GM10847 (cell line): ENCODE measurements around the gene MLLT10.

Experiments used
- POLR2A ChIP-seq: IDR thresholded peaks from 2 replicates; pipeline ENCODE4 v1.6.1; 2011; ENCODE audit not compliant: insufficient read length; ENCODE audit errors: extremely low read depth

MLLT10 gene

GRCh38 chr10:21572578-21572977 is 38.5 kb downstream of the MLLT10 start:
- TF ChIP-seq POLR2A: no peak

DNA sequence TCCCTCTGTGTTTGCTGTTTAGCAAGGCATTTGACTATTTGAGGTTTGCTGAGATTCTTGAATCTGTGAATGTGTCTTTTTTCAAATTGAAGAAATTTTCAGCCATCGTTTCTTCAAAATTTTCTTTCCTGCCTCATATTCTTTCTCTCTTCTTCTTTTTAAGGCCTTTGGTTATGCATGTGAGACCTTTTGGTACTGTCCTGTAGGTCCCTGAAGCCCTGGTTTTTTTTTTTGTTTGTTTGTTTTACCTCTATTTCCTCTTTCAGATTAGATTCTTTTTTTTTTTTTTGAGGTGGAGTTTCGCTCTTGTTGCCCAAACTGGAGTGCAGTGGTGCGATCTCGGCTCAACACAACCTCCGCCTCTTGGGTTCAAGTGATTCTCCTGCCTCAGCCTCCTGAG is 45.3 kb downstream of the MLLT10 start:
- TF ChIP-seq POLR2A: no peak

DNA sequence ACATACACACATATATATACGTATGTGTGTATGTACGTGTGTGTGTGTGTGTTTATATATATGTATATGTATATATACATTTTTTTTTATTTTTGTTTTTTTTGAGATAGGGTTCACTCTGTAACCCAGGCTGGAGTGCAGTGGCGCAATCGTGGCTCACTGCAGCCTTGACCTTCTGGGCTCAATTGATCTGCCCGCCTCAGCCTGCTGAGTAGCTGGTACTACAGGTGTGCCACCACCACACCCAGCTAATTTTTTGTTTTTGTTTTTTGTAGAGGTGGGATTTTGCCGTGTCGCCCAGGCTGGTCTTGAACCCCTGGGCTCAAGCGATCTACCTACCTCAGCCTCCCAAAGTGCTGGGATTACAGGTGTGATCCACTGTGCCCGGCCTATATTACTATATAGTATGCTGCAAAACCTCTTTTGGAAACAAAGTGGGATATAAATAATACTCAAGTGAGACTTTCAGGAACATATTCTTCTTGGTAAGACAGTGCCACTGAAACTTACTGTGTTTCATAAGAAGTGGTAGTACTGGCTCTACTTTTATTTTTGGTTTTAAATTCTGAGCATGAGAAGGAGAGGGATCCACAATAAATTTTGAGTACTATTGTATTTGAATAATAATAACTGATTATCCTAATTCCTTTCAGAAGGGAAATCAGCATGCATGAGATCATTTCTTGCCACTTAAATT is 51.0 kb downstream of the MLLT10 start:
- no peak for TF ChIP-seq POLR2A

GRCh38 chr10:21587391-21587790 is 53.4 kb downstream of the MLLT10 start:
- no peak for TF ChIP-seq POLR2A

- no peak for TF ChIP-seq POLR2A
Observed at GRCh38 chr10:21593986-21594385, 60.0 kb downstream of the MLLT10 start.

GRCh38 chr10:21599582-21599981 is 65.5 kb downstream of the MLLT10 start:
- TF ChIP-seq POLR2A: no peak

- TF ChIP-seq POLR2A: no peak
Observed at GRCh38 chr10:21600804-21601433, 66.9 kb downstream of the MLLT10 start.

DNA sequence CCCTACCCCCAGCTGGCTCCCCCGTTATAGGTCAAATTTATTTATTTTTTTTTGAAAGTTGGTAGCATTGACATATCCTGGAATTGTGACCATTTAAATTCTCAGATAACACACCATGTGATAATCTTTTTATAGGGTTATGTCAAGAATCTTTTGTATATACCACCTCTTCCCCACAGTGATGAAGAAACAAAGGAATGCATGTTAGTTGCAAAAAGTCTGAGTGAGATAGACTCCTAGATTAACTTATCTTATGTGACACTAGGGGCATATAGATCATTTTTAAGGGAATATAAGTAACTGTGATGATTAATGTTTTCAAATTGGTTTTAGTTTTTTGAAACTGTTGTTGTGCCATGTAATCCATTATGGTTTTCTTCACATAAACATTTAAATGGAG is 68.3 kb downstream of the MLLT10 start:
- no peak for TF ChIP-seq POLR2A

DNA sequence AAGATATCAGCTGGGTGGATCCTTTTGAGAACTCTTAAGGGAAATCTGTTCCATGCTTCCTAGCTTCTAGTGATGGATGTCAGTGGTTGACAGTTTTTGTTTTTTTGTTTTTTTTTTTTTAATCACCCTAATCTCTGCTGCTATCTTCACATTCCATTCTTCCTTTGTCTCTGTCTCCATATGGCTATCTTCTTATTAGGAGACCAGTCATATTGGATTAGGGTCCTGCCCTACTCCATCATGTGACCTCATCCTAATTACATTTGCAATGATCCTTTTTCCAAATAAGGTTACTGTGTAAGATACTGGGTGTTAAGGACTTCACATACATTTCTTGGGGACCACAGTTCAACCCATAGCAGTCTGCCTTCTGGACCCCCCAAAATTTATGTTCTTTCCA is 69.7 kb downstream of the MLLT10 start:
- TF ChIP-seq POLR2A: no peak

GRCh38 chr10:21604651-21605050 is 70.6 kb downstream of the MLLT10 start:
- no peak for TF ChIP-seq POLR2A

GRCh38 chr10:21607907-21608306 is 73.9 kb downstream of the MLLT10 start:
- no peak for TF ChIP-seq POLR2A

GRCh38 chr10:21614000-21614399 is 80.0 kb downstream of the MLLT10 start:
- TF ChIP-seq POLR2A: no peak

DNA sequence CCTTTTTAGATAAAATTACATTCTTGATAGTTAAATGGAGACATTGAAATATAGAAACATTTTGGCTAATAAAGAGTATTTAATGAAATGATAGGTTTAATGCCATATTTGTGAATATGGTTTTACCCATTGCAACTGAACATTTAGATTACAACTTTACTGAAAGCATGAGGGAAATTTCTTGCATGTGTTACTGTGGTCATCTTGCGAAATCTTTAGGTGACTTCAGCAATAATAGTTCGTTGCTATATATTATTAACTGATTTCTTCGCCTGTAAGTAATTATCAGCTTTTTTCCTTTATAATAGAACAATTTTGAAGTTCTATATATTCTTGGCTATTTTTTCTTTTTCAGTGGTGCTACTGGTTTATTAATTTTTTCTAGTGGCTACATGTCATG is 83.2 kb downstream of the MLLT10 start:
- no peak for TF ChIP-seq POLR2A

- TF ChIP-seq POLR2A: no peak
Observed at GRCh38 chr10:21623291-21623690, 89.3 kb downstream of the MLLT10 start.

DNA sequence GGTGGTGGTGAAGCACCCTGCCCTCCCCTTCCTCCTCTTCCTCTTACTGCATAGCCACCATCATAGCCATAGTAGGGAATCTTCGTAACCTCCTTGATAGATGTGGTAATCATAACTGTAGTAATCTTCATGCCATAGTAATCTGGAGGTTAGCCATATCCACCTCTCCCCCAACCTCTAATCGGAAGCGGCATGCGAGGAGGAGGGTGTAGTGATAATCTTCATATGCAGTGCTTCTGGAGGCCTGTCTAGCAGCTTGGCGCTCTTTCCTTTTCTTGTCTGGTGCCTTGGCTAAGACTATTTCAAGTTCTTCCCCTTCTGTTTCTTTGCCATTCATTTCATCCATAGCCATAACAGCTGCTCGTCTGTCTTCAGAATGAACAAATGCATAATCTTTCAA is 90.9 kb downstream of the MLLT10 start:
- TF ChIP-seq POLR2A: no peak

- TF ChIP-seq POLR2A: no peak
Observed at GRCh38 chr10:21625623-21626229, 91.7 kb downstream of the MLLT10 start.
